Measurements from ENCODE around the gene GRIK5.
A peak's percentile ranks its signal among the peaks of the same experiment; 100 is the strongest.

GRIK5 gene

DNA sequence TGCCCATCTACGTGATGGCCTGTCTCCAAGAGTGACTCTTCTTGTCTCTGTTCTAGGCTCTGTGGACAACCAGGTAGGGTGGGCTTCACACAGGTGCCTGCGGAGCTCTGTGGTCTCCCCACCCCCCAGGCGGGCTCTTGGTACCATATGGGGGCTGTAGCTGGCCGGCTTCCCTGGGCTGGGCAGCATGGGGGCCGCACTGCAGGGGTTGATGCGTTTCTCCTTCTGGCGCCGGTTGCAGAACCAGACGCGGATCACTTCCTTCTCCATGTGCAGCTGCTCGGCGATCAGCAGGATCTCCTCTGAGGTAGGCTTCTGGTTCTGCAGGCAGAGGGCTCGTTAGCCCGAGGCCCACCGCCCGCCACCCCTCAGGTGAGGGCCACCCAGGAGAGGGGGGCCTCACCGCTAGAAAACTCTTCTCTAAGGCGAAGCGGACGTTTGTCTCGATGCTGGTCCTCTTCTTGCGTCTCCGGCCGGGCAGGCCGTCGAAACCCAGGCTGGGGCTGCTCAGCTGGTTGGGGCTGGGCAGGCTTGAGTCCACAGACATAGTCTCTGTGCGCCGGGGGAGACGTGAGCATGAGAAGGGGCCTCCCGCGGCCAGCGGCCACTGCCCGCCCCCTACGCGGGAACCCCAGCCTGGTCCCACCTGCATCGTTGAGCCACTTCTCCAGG is 25.3 kb upstream of the GRIK5 start:
- no peak for DNase-seq

DNA sequence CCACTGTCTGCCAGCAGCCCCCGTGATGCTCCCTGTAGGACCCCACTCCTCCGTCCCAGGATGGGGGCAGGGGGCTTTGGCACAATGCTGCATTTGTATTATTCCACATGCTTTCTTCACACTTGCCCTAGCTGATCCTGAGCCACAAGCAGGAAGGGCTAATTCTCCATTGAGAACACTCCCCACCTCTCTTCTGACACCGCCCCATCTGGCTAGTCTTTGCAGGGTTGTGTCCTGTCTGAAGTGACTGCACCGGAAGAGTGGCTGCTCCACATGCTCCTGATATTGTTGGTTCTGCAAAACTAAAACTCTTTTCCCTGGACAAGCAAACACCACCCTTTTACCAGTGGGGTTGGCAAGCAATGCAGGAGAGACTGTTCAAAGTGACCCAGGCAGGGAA is 23.9 kb upstream of the GRIK5 start:
- no peak for DNase-seq

DNA sequence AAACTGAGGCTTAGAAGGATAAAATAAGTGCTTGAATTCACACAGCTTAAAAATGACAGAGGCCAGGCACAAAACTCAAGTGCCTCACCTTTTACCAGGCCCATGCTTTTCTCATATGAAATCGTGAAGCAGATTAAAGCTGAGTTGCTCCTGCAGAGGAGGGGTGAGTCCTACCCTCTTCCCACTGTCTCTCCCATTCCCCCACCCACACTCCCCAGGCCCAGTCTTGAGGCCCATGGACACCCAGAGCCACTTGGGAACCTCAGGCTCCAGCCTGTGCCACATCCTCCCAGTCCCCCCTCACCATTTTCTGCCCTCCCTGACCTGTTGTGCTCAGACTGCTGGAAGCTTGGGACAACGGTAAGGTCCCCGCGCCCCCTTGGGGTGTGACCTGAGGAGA is 23.5 kb upstream of the GRIK5 start:
- DNase-seq: no peak

DNA sequence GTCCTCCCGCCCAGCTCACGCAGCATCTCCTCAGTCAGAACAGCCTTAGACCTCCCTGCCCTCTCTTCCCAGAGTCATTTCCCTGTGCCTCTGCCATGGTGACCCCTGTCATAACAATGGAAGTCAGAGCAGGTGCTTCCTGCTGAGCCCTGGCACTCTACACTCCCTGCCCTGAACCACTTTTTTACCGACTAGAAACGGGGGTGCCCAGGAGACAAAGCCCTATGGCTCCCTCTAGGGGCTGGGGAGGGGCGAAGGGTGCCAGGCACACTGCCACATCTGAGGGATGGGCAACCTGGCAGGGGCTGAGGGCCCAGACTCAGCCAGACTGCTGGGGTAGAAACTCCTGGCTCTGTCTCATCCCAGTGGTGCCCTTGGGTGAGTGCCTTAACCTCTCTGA is 22.3 kb upstream of the GRIK5 start:
- no peak for DNase-seq

DNA sequence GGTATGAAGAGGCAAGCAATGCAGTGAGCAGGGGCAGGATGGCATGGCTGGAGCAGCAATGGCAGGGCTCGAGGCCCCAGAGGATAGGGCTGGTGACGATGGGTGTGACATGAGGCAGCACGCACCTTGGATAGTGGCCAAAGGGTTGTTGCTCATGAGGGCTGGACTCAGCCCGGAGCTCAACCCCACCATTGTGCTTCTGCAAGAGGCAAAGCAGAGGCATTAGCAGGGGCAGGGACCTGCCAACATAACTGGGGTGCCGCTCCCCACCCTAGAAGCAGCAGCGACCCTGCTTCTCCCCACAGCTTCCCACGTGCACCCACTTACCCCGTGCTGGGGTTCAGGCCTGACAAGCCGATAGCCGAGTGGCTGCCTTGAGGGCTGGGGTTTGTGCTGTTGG is 21.7 kb upstream of the GRIK5 start:
- DNase-seq: no peak

DNA sequence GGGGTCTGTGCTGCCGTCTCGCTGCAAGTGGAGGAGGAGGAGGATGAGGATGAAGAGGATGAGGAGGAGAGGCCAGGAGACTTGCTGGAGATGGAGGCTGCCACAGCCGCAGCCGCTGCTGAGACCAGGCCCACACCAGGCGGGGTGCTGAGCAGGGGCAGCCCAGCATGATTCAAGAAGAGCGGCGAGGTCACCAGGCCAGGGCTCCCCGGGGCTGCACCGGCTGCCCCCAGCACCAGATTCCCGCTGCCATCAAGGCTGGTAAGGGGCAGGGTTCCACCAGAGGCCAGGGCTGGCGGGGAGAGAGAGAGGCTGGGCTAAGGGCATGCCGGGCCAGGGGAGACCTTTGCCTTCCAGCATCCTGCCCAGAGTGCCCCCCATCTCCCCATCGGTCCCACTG is 21.3 kb upstream of the GRIK5 start:
- no peak for DNase-seq

DNA sequence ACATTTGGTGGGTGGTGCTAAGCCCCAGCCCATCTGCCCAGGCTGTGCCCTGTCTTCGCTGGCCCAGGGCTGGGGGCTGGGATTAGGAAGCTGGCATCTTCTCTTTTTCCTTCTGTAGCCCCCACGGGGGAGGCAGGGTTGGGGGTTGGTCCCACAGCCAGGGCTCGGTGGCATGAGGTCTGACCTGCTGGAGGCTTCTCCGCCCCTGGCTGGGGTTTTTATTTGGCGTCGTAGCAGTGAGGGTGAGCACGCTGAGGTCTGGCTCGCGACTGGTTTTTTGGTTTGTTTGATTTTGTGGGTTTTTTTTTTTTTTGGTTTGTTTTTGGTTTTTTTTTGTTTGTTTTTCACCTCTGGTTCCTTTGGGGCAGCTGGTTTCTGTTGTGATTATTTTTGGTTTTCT is 20.7 kb upstream of the GRIK5 start:
- no peak for DNase-seq

DNA sequence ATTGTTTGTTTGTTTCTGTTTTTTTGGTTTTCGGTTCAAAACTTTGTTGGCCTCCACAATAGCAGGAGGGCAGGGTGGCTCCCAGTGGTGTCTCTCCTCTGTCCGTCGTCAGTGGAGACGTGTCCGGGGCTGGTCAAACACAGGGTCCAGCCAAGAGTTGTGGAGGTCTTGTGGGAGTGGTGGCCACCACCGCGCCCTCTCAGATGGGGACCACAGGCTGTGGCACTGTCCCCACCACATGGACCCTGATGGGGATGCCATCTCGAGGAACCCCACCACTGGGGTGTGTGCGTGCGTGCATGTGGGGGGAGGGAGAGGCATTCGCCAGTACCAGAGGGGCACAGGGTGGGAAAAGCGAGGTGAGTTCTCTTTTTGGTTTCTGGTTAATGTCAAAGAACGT is 19.8 kb upstream of the GRIK5 start:
- no peak for DNase-seq

DNA sequence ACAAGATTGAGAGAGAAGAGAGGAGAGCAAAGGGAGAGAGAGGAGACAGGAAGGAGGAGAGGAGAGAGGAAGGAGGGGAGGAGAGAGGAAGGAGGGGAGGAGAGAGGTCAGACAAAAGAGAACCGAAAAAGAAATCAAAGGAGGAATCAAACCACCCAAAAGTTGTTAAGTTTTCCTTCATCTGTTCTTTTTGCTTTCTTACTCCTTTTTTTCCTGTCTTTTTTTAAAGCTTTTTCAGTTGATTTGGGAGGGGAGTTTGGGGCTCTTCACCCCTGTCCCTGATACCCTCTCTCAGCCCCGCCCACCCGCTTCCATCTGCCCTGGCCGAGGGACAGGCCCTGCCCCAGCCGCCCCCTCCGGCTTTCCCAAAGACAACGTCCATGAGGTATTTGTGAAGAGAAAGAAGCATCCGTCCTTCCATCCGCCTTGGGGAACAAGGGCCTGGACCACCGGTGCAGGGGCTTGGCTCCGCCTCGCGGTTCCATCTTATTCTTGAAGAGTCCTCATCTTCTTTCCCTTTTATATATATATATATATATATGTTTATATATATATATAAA is 19.3 kb upstream of the GRIK5 start:
- DNase-seq: no peak

DNA sequence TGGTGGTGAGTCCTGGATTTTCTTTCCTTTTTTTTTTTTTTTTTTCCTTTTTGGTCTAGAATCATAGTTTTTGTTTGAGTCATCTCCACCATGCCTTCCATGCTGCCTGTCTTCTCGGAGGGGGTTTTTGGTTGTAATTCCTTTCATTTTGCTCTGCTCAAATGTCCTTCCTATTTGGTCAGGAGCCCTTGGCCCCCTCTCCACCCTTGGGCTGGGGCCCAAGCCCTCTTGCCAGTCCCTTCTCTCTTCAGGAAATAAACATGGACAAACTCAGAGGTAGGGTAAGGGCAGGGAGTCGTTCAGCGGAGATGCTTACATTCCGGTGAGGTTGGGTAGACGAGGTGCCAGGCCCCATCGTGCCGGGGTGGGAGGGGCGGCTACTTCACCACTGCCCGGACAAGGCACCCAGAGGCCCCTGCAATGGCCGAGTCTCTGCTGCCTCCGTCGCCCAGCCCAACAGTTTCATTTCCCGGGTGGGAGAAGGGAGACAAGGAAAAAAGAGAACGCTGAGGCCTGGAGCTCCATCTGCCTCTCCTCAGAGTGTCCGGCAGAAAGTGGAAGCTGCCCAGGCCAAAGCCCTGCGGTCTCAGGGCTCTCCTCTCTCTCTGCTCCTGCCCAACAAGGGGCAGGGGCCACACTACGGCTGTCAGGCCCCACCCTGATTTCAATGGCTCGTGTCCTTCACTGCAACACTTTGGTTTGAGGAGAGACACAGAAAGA is 18.6 kb upstream of the GRIK5 start:
- DNase-seq: no peak

DNA sequence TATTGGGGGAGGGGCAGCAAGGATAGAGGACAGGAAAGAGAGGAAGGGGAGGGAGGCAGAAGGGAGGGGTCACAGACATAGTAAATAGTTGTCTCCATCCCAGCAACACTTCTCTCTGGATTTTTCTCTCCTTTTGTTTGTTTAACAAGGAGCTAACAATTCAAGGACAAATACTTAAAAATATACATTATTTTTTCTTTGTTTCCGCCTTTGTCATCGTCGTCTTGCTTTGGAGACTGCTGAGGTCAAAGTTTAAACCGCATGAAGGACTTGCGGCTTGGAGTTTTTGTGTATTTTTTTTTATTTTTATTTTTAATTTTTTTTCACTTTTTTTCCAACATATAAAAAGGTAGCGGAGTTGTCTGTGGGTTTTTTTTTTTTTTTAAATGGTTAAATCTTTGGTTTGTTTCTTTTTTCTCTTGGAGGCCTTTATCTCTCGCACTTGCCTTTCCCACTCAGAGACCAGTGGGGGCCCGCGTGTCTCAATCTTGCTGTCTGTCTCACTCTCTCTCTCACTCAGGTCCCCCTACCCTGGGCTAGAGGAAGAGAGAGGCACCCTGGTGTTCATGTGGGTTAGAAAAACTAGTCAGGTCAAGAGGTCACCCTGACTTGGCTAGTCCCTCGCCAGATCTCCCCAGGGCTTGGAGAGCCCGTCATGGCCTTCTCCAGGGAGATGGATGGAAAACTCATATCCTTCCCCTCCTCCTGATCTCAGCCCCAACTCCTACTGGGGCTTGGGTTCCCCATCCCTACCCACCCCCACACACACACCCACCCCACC is 17.0 kb upstream of the GRIK5 start:
- DNase-seq: no peak

DNA sequence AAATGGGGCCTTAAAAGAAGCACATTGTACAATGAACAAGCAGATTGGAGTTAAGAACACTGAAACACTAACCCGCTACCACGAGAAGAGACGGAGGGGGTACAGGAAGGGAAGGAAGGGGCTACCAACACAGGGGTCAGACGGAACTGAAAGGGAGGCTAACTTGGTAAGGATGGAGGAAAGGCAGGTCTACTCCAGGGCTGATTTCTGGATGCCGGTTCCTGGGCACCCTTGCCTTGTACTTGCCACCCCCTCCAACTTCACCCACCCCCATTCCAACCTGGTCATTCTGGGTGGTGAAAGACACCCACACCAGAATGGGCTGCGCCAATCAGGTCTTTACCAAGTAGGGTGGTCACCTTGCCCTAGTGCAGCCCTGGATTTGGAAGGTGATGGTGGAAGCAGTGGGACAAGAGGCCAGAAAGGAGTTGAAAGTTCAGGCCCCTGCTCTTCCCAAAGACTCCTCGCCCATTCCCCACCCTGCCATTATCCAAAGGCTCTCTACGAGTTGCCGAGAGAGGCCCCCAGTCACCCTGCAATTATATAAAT is 16.3 kb upstream of the GRIK5 start:
- DNase-seq: no peak

DNA sequence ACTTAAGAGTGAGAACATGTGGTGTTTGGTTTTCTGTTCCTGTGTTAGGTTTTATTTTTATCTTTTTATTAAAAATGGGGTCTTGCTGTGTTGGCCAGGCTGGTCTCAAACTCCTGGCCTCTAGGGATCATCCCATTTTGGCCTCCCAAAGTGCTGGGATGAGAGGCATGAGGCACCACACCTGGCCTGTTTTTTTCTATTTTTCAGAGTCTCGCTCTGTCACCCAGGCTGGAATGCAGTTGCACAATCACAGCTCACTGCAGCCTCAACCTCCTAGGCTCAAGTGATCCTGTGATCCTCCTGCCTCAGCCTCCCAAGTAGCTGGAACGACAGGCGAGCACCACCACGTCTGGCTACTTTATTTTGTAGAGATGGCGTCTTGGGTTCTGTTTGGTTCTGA is 13.5 kb upstream of the GRIK5 start:
- no peak for DNase-seq

DNA sequence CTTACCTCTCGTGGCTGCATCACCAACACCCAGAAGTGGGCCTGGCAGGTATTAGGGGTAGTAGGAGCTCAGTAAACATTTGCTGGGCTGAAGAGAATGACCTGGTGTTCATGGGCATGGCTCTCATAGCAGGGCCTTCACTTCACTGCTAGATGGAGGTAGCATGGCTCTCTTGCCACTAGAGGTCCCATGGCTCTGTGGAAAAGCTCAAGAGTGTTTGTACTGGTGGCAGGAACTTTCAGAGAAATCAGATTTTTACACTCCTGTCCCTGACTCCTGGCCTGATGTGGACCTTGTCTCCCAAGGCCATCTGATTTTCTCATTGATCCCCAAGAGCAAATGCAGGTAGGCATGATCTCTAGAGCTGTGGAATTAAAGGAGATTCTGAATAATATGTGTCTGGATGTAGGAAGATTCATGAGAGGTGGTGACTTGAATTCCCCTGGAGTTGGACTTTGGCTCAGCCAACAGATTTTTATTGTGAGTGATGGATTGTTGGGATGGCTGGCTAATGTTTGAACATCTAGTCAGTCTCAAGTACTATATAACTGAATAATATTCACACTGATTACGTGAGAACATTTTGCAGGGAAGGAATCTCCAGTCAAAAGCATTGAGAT is 11.7 kb upstream of the GRIK5 start:
- DNase-seq: peak; percentile 1

DNA sequence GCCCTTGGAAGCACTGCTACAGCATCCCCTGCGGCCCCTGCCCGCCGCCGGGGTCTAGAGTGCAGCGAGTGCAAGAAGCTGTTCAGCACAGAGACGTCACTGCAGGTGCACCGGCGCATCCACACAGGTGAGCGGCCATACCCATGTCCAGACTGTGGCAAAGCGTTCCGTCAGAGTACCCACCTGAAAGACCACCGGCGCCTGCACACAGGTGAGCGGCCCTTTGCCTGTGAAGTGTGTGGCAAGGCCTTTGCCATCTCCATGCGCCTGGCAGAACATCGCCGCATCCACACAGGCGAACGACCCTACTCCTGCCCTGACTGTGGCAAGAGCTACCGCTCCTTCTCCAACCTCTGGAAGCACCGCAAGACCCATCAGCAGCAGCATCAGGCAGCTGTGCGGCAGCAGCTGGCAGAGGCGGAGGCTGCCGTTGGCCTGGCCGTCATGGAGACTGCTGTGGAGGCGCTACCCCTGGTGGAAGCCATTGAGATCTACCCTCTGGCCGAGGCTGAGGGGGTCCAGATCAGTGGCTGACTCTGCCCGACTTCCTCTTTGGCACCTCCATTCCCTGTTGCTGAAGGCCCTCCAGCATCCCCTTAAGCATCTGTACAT is 10.9 kb upstream of the GRIK5 start:
- no peak for DNase-seq

DNA sequence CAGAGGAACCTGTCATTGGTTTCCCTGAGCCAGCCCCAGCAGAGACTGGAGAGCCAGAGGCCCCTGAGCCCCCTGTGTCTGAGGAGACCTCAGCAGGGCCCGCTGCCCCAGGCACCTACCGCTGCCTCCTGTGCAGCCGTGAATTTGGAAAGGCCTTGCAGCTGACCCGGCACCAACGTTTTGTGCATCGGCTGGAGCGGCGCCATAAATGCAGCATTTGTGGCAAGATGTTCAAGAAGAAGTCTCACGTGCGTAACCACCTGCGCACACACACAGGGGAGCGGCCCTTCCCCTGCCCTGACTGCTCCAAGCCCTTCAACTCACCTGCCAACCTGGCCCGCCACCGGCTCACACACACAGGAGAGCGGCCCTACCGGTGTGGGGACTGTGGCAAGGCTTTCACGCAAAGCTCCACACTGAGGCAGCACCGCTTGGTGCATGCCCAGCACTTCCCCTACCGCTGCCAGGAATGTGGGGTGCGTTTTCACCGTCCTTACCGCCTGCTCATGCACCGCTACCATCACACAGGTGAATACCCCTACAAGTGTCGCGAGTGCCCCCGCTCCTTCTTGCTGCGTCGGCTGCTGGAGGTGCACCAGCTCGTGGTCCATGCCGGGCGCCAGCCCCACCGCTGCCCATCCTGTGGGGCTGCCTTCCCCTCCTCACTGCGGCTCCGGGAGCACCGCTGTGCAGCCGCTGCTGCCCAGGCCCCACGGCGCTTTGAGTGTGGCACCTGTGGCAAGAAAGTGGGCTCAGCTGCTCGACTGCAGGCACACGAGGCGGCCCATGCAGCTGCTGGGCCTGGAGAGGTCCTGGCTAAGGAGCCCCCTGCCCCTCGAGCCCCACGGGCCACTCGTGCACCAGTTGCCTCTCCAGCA is 10.1 kb upstream of the GRIK5 start:
- DNase-seq: no peak

DNA sequence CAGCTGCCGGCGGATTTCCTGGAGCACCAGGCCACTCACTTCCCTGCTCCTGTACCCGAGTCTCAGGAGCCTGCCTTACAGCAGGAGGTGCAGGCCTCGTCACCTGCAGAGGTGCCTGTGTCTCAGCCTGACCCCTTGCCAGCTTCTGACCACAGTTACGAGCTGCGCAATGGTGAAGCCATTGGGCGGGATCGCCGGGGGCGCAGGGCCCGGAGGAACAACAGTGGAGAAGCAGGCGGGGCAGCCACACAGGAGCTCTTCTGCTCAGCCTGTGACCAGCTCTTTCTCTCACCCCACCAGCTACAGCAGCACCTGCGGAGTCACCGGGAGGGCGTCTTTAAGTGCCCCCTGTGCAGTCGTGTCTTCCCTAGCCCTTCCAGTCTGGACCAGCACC is 9.3 kb upstream of the GRIK5 start:
- DNase-seq: no peak

DNA sequence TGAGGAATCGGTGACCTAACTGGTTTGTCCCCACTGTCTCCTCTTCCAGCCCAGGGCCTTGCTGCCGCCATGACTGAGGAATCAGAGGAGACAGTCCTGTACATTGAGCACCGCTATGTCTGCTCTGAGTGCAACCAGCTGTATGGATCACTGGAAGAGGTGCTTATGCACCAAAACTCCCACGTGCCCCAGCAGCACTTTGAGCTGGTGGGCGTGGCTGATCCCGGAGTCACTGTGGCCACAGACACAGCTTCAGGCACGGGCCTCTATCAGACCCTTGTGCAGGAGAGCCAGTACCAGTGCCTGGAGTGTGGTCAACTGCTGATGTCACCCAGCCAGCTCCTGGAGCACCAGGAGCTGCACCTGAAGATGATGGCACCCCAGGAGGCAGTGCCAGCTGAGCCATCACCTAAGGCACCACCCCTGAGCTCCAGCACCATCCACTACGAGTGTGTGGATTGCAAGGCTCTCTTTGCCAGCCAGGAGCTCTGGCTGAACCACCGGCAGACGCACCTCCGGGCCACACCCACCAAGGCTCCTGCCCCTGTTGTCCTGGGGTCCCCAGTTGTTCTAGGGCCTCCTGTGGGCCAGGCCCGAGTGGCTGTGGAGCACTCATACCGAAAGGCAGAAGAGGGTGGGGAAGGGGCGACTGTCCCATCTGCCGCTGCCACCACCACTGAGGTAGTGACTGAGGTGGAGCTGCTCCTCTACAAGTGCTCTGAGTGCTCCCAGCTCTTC is 8.7 kb upstream of the GRIK5 start:
- DNase-seq: no peak

DNA sequence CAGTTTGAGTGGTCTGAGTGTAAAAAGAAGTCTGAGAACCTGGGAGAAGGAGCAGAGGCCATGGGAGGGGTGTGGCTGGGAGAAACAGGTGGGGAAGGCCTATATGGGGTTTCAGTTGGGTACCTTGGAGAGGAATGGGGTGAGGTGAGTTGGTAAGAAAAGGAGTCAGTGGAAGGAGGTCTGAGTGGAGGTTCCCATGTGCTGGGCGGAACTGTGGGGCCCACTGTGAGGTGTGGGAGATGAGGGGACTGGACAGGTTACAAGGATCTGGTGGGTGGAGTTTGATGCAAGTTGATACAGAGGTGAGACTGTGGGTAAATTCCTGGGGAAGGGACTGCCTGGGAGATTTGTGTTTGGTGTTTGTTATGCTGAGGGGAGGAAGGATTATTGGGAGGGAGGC is 8.1 kb upstream of the GRIK5 start:
- DNase-seq: no peak

DNA sequence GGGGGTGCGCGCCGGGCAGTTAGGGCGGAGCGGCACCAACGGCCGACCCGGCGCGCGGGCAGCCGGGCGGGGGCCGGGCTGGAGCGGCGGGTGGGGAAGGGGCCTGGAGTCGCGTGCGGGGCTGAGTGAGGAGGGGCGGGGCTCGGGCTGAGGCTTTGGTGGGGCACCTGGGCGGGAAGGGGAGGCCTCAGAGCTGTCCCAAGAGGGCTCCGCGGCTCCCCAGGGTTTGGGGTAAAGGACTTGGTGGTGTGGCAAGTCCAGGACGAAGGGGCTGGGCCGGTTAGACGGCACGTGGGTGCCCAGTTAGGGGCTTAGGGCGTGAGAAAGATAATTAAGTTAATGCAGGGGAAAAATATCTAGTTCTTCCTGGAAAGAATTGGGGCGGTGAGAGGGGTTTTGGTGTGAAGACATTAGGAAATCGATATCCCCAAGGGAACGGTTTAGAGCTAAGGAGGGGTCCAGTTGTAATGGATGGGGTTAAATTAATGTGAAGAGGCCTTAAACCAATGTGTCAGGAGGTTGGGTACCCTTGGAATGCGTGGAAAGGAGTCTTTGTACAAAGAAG is 6.5 kb upstream of the GRIK5 start:
- no peak for DNase-seq

Measured in midbrain (tissue), 1 donor.